Stimulated activated CD4-positive, alpha-beta T cell treated with anti-CD3 and anti-CD28 coated beads, TNF-alpha, amount 100 ng/mL, for 24 hours (primary cell): ENCODE results near the gene ENPP3.
"Not testable (repeated sequence)": the region's sequence is repeated elsewhere in the genome, so short reads cannot be mapped to it uniquely, and the experiment has no call there.

Source experiments
- DNase-seq, 3 experiments: peaks; one replicate each; pipeline ENCODE4 v3.0.0-alpha.2; 2020; ENCODE audit warnings: low read depth in 3 of 3

The ENPP3 gene

DNA sequence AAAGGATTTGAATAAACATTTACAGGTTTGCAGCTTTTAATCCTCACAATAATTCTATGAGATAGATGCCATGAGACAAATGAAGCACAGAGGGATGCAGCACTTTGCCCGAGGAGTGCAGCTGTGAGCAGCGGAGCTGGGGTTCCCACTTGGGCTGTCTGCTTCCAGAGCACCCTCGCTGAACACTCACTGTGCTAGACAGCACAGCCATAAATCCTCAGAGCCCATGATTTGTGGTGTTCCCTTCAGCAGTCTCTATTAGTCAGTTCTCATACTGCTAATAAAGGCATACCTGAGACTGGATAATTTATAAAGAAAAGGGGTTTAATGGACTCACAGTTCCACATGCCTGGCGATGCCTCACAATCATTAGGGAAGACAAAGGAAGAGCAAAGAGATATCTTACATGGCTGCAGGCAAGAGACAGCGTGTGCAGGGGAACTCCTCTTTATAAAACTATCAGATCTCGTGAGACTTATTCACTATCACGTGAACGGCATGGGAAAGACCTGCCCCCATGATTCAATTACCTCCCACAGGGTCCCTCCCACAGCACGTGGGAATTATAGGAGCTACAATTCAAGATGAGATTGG, 99.0 kb downstream of the ENPP3 start:
- DNase-seq, result no peak

DNA sequence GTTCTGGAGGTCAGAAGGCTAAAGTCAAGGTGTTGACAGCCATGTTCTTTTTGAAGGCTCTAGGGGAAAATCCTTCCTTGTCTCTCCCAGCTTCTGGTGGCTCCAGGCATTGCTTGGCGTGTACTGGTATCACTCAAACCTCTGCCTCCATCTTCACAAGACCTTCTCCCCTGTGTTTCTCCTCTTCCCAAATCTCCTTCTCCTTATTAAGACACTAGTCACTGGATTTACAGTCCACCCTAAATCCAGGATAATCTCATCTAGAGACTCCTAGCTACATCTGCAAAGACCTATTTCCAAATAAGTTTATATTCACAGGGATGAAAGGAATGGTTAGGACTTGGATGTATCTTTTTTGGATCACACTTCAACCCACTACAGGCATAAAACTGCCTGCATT, 99.7 kb downstream of the ENPP3 start:
- DNase-seq, result no peak

DNA sequence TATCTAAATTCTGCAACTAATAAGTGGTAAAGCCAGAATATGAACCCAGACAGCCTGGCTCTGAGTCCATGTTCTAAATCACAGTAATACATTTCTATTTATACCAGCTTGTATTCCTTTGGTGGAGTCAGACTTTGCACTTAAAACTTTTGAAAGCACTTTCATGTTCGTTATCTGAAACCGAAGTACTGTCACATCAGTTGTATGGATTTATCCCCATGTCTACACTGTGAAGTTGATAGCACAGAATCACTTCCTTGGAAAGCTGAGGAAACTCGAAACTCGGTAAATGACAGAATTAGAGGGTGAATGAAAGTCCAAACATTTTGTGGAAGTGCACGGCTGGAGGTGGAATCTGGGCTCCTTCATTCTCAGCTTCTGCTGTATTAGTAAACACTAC, 102.0 kb downstream of the ENPP3 start:
- no peak for DNase-seq

DNA sequence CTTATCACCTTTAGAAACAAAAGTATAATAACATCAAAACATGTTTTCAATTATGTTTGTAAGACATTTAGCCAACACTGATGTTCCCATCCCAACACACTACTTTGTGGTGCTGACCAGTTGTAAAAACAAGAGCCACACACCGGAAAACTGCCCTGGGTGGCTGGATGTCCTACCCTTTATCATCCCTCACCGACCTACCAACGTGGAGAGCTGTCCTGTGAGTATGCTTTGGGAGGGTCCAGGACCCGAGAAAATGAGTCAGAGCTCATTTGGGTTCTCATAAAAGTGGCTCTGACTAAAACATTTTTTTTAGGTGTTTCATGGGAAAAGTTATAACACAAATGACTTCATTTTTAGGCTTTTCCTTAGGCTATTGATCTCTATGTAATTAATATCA, 103.1 kb downstream of the ENPP3 start:
- no peak for DNase-seq

DNA sequence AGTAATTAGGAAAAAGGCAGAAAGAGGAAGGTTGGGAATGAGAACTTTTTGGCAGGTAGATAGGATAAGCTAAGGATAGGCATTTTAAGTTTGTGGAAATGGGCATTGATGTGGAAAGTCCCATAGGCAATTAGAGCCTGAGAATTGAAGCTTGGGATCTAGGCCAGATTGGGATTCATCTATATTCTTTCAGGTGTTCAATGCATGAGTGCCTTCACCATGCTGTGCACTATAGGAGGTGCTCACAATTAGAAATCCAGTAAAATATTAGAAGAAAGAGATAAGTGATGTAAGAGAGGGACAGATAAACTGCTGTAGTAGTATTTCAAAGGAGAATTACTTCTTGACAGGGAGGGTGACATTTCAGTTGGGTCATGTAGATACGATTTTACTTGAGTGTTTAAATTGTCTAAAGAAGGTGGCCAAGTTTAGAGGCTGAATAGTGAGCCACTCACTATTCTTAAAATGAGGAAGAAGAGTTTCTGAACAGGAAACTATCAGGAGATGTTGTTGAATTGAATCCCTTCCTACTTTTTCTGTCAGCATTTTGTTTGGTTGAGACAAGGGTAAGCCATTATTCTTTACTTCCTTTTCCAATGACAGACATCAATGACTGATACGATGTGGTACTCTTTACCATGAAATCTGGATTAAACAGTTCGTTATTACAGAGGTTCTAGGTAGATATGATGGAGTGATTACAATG, 104.7 kb downstream of the ENPP3 start:
- DNase-seq, result no peak

DNA sequence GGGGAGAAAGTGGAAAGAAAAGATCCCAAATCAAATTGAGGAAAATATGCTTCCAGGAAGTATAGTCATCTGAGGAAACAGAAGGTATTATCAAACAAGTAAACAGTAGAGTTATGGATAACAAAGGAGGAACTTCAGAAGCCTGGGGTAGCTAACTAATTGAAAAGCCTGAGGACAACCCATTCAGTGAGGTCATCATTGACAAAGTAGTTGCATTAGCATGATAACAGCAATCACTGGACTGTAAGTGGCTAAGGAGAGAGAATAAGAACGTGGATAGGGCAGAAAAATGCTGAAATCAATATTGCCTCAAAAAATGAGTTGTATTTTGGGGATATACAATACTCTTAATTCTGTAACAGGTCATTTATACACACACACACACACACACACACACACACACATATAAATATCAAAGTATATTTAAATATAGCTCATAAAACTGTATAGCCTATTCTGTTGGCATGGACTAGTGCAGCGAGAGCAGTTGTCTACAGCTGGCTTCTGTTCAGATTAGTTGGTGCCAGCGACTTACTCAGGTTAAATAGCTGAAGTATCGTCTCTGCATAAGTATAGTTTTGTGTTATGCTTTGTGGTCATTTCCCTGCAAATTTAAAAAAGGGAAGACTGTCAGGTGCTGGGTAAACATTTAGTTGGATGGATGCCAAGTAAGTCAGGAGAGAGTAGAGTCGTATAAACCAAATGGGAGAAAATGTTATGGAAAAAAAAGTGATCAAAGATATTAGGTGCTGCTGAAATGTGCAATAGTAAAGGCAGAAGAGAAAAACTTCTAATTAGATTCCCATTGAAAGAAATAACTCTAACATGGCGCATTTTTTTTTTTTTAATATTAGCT, 107.6 kb downstream of the ENPP3 start:
- no peak for DNase-seq

DNA sequence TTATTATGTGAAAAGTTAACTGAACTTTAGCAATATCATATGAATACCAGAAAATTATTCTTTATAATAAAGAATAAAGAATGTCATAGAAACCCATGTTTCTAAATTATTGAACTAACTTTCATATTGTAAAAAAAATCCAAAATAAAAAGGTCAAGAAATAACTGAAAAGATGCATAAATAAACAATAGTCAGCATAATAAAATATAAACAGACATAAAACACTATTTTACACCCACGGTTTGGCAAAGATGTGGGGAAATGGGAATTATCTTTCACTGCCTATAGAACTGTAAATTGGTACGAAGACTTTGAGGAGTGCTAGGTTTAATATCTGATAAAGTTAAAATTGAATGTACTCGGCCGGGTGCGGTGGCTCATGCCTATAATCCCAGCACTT, 108.4 kb downstream of the ENPP3 start:
- no peak for DNase-seq

DNA sequence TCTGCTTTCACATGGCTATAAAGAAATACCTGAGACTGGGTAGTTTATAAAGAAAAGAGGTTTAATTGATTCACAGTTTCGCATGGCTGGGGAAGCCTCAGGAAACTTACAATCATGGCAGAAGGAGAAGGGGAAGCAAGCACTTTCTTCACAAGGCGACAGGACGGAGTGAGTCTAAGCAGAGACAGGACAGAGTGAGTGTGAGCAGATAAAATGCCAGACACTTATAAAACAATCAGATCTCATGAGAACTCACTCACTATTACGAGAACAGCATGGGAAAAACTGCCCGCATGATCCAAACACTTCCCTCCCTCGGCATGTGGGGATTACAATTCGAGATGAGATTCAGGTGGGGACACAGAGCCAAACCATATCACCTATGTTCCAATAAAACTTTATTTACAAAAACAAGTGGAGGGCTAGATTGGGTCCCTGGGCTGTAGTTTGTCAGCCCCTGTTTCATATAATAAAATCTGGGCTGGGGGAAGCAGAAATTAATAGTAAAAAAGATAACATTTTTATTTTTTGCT, 110.8 kb downstream of the ENPP3 start:
- DNase-seq, result no peak

DNA sequence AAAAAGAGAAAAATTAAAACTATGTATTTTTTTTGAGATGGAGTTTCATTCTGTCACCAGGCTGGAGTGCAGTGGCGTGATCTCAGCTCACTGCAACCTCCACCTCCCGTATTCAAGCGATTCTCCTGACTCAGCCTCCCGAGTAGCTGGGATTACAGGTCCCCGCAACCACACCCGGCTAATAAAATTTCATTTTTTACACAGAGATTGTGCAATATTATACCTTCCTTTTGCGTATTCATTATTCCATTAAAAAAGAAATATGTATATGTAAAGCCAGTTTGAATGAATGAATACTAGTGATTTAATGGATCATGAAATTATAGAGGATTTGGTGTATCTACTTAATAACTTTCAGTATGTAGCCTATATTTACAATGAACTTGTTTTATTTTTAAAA, 111.9 kb downstream of the ENPP3 start:
- no peak for DNase-seq

DNA sequence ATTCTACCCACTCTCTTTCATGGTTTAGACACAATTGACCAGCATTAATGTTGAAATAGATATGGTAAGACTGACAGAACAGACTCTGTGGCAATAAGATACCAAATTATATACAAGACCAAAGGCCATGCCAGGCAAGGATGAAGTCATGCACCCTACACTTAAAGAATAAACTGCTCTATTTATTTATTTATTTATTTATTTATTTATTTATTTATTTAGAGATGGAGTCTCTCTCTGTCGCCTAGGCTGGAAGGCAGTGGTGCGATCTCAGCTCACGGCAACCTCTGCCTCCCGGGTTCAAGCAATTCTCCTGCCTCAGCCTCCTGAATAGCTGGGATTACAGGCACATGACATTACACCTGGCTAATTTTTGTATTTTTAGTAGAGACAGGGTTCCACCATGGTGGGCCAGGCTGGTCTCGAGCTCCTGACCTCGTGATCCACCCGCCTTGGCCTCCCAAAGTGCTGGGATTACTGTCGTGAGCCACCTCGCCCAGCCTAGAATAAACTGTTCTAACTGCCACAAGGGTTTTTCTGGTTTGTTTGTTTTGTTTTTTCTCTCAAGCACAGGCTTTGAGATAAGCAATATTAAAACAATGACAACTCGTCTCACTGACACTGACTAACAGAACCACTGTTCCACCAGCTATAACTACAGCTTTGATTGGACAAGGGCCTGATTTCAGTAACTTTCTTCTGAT, 114.1 kb downstream of the ENPP3 start:
- not testable (repeated sequence) for DNase-seq

DNA sequence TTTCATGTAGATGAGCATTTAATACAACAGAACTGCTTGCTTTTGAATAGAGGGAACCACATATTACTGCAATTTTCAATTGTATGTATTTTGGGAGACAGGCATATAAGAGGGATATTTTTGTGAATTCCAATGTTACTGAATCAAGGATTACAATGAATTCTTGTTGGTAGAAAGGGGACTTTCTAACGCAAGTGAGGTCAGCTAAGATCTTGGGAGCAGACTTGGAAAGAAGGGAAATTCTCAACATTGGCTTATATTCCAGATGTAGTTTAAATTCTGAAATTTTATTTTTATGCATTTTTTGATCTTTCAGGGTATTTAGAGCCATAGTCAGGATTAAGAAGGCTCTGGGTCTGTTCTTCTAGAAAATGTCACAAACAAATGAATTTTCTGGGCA, 117.0 kb downstream of the ENPP3 start:
- DNase-seq, result no peak

DNA sequence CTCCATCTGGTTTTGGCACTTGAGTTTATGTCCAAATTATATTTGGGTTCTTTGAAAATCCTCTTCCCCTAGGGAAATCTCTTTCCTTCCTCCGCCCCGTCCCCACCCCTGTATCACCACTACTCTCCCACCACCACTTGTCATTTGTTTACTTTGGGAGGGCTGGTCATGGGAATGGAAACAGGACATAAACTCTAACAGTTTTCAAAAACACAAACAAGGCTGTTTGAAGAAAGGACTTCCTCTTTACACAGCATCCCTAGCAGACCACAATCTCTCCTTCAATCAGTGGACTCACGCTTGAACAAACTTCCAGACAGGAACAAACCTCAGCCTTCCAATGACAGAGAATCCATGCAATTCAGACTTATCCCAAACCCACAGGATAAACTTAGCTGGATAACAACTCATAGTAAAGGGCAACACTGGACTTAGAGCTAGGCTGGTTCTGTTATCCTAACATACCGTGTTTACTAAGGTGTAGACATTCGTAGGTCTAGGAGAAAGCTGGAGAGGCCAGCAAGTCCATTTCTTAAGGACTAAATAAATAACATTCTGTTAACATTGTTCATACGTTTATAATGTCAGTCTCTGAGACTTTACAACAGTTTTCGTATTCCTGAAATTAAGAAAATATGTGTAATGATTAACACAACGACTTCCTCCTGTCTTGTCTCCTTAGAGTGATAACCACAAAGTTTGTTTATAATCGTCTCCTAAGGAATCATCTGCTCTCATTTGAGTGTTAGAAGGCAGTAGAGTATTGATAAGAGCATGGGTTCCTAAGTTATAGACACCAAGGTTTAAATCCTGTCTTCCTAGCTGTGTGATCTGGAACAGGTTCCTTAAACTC, 117.8 kb downstream of the ENPP3 start:
- DNase-seq, result no peak

DNA sequence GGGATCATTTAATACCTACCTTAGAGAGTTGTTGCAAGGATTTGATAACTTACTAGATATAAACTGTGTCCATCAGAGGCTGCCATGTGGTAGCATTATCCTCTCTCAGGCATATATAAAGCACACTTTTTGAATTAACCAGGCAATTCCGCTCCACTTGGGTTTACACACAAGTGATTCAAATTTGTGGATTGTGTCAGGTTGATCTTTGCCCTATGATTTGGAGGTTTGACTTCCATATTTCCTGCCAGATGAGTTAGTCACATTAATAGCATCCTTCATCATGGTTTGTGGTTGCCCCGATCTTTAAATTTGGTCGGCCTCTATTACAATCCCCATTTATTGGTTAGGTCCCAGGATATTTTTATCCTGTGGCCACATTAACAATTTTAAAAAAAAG, 118.5 kb downstream of the ENPP3 start:
- no peak for DNase-seq

DNA sequence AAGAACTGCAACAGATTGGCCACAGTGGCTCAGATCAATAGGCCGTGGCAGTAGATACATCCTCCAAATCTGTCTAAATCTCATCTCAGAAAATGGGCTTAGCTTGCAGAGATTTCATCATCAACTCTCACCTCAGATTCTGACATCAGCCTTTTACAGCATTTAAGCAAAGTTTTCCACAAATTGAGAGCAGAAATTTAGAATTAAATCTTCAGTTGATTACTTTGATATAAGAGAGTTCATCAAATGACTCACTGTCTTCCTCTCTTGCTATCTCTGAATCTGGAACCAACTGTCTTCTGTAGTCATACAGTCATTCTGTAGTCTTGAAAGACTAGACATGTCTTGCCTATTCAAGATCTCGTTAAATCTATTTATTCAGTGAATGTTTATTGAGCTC, 118.9 kb downstream of the ENPP3 start:
- DNase-seq, result no peak

DNA sequence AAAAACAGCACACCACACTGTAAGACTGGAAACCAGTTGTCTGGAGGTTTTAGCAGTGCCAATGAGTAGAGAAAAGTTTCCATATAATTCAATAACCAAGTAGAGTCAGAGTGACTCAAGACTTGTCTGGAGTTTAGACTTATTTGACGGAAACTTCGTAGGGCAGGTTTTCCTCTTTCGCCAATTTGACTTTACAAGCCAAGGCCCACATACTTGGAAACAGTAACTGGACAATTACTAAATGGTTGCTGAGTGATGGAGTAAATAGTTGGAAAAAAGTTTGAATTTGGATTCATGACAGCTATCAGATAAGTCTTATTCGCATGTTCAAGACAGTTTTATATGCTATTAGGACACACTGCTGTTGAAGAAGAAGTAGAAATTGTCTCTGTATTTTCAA, 121.8 kb downstream of the ENPP3 start:
- DNase-seq, result no peak

DNA sequence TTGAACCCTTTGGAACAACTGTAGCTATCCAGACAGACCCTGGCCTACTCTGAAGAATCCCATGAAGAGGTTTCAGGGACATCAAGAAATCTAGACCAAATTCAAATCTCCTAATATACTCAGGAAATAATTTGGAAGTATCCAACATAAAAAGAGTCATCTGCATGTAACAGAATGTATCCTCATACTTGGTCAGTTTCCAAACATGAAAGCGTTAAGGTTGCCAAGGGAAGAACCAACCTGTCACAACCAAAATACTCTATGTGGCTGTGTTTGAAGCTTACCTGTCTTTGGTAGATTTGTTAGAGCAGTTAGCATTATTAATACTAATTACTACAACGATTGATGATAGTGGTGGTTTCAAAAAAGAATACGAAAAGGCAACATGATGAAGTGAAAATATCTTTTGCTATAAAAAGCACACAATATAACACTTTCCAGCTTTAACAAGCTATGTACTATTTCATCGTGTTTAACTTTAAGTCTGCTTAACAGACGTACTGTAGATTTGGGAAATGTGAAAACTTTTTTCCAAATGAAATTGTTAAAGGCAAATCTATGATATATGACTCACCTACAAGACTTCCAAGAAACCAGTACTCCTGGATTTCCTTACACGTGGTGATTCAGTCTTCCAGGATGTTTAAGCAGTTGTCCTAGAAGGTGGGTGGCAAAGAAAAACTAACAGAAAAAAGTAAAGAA, 124.1 kb downstream of the ENPP3 start:
- no peak for DNase-seq

DNA sequence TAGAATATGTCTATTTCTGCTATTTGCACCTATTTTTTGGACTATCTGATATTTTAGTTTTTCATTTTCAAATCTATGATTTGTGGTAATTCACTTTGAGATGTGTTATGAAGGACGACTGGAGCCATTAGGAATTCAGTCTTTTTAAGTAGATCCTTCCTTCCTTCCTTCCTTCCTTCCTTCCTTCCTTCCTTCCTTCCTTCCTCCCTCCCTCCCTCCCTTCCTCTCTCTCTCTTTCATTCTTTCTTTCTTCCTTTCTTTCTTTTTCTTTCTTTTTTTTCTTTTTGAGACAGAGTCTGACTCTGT, 124.6 kb downstream of the ENPP3 start:
- DNase-seq, result no peak

DNA sequence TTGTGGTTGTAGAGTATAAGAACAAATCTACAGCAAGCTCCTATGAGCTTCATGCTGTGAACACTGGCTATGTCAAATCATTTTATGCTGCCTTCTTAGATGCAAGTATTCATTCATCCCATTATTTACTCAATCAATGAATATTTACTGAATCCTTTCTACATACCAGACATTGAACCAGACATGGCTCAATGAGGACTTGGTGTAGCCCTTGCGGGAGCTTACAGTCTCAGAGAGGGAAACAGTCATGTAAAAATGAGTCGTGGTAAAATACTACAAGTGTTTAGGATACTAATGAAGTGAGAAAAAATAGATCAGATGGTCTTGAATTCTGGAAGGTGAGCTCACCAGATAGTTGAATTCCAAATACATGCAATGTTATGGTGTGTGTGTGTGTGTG, 125.9 kb downstream of the ENPP3 start:
- no peak for DNase-seq

DNA sequence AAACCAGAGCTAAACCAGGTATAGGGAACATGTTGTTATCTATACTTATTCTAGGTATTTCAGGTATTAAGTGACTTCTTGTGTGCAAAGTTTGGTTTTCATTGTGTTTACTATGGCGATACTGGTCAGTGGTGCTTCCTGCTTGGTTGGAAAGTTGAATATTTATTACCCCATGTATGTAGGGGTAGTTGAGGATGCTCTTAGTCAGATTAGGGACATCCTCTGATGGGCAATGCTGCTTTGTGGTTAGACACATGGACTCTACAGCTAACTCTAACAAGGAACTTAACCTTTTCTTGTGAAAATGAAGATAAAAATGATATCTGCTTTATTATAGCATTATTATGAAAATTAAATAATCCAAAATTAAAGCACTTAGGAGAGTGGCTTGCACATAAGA, 126.6 kb downstream of the ENPP3 start:
- no peak for DNase-seq

DNA sequence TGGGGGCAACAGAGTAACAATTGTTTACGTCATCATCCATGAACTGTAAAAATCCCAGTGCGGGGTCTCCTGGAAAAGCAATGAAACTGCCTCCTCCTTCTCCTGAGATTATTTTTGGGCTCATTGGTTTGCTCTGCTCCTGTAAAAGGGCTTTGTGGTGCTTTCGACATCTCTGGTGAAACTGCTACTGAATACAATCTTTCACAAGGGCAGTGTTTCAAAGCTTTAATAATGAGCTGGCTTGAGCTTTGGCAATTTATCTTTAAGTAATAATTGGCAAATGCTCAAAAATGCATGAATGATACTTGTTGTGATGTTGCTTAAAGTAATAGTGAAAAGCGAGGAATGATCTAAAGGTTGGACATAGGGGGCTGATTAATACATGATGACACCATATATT, 127.2 kb downstream of the ENPP3 start:
- no peak for DNase-seq
